PC-9 (cell line): ENCODE data around the gene EIF3B. TPM values are rescaled to one million over a fixed set of nuclear protein-coding genes. Genes with fewer than 3 reads are reported as not detected.

Source experiments
- BruUV-seq: library from RNA; stranded (reverse); fragments of 400-500 nt; replicated peaks from 2 replicates; lab custom pipeline; 2021; lab: Mats Ljungman, UMichigan
- CTCF ChIA-PET: fragments of 300-600 bp; sonication (Branson Sonifier 250); formaldehyde crosslinking; loops from one replicate; lab custom pipeline; 2022; ENCODE audit warnings: antibody characterized with exemption; lab: Charles Lee
- POLR2A ChIA-PET: fragments of 300-600 bp; sonication (Branson Sonifier 250); formaldehyde crosslinking; loops from one replicate; lab custom pipeline; 2022; ENCODE audit warnings: antibody characterized with exemption; ENCODE audit not compliant: unreplicated experiment; lab: Charles Lee
- DNase-seq, 2 experiments: peaks; one replicate each; pipeline versions ENCODE4 v3.0.0 to v3.0.0-alpha.2; 2015 to 2022; ENCODE audit warnings: mixed read lengths in 1 of 2
- H2AFZ ChIP-seq: fragments of 200-600 bp; sonication (generic); 2 replicates; pipeline ENCODE4 v1.8.1; 2017; ENCODE audit warnings: antibody characterized with exemption
- H3F3A ChIP-seq: fragments of 200-600 bp; sonication (generic); 2 replicates; pipeline ENCODE4 v1.8.1; 2017; ENCODE audit warnings: antibody characterized with exemption, mild to moderate bottlenecking, low read depth; ENCODE audit not compliant: insufficient read depth
- H3K27ac ChIP-seq: fragments of 200-600 bp; sonication (generic); 2 replicates; pipeline ENCODE4 v1.6.1; 2016; ENCODE audit warnings: mixed run types
- H3K27me3 ChIP-seq: fragments of 200-600 bp; sonication (generic); 2 replicates; pipeline ENCODE4 v1.6.1; 2016; ENCODE audit warnings: low read depth, mixed run types; ENCODE audit not compliant: insufficient read depth
- H3K36me3 ChIP-seq: fragments of 200-600 bp; sonication (generic); 2 replicates; pipeline ENCODE4 v1.6.1; 2016; ENCODE audit warnings: low read depth, mixed run types
- H3K4me1 ChIP-seq: fragments of 200-600 bp; sonication (generic); replicated peaks from 2 replicates; pipeline ENCODE4 v1.6.1; 2016; ENCODE audit warnings: mixed run types; ENCODE audit not compliant: insufficient read depth
- H3K4me2 ChIP-seq: fragments of 200-600 bp; sonication (generic); 2 replicates; pipeline ENCODE4 v1.6.1; 2017; ENCODE audit warnings: mixed run types
- H3K4me3 ChIP-seq: fragments of 200-600 bp; sonication (generic); 2 replicates; pipeline ENCODE4 v1.6.1; 2016; ENCODE audit warnings: mixed run types
- H3K79me2 ChIP-seq: fragments of 200-600 bp; sonication (generic); 2 replicates; pipeline ENCODE4 v1.6.1; 2017; ENCODE audit warnings: low read depth, mixed run types
- H3K9me2 ChIP-seq: fragments of 200-600 bp; sonication (generic); 2 replicates; pipeline ENCODE4 v1.8.1; 2017; ENCODE audit warnings: mild to moderate bottlenecking; ENCODE audit not compliant: insufficient read depth
- H3K9me3 ChIP-seq: fragments of 200-600 bp; sonication (generic); 2 replicates; pipeline ENCODE4 v1.8.1; 2016; ENCODE audit warnings: low read depth; ENCODE audit not compliant: insufficient read depth
- H4K20me1 ChIP-seq: fragments of 200-600 bp; sonication (generic); 2 replicates; pipeline ENCODE4 v1.8.1; 2017; ENCODE audit not compliant: insufficient read depth
- CTCF ChIP-seq: fragments of 200-600 bp; sonication (generic); conservative IDR thresholded peaks from 2 replicates; pipeline ENCODE4 v1.6.1; 2017; ENCODE audit warnings: mixed run types, antibody characterized with exemption, mild to moderate bottlenecking, moderate library complexity
- EZH2 ChIP-seq: fragments of 200-600 bp; sonication (generic); IDR thresholded peaks from 2 replicates; pipeline ENCODE4 v1.8.0; 2017; ENCODE audit warnings: antibody characterized with exemption, low read depth
- intact Hi-C: fragments of 100-400 bp; cut with micrococcal nuclease; formaldehyde crosslinking; loops from one replicate; pipeline ENCODE4 v1.10.0; 2022; ENCODE audit not compliant: unreplicated experiment
- total RNA-seq: library from RNA; stranded (reverse); gene quantifications from 2 replicates; pipeline ENCODE4 v1.2.3, GENCODE V29; 2021

The EIF3B gene
- total RNA-seq, 1 experiment from 2014 or later: 299 TPM

DNA sequence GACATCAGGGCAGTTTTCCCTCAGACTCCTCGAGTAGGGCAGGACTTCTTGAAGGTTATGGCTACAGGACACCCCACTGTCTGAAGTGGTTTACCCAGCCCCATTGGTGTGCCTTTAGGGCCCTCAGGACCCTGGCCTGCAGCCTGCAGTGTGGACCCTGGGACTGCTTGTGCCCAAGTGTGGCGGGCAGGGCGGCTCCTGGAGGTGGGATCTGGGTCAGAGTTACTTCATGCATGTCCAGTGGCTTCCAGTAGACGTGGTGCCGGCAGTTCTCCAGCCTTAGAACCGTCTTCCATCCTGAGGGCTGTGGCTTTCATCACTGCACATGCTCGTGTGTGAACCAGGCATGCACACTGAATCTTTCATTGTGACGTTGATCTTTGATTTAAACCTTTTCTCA lies 16.7 kb downstream of the EIF3B start:
- peaks cover 38% of the 10 kb centered on the region for H3K79me2 ChIP-seq
- POLR2A ChIA-PET: no interaction called here
- H3K4me1 ChIP-seq: no peaks in the 10 kb centered on the region
- H3K9me3 ChIP-seq: no peaks in the 10 kb centered on the region
- intact Hi-C loops: no loop called here
- no peak overlapping the region for H3K4me2 ChIP-seq
- H3F3A ChIP-seq: peaks cover 53% of the 10 kb centered on the region
- H3K9me2 ChIP-seq: no peaks in the 10 kb centered on the region
- no peak overlapping the region for H3K27ac ChIP-seq
- no peak for DNase-seq
- no peak overlapping the region for H3K4me3 ChIP-seq
- peaks cover 81% of the 10 kb centered on the region for H4K20me1 ChIP-seq
- no TSS peak for BruUV-seq
- no peaks in the 10 kb centered on the region for H3K27me3 ChIP-seq
- no peak overlapping the region for H2AFZ ChIP-seq
- peaks cover 84% of the 10 kb centered on the region for H3K36me3 ChIP-seq
- TF ChIP-seq EZH2 (no peak), CTCF (no peak)
- CTCF ChIA-PET: no interaction called here

DNA sequence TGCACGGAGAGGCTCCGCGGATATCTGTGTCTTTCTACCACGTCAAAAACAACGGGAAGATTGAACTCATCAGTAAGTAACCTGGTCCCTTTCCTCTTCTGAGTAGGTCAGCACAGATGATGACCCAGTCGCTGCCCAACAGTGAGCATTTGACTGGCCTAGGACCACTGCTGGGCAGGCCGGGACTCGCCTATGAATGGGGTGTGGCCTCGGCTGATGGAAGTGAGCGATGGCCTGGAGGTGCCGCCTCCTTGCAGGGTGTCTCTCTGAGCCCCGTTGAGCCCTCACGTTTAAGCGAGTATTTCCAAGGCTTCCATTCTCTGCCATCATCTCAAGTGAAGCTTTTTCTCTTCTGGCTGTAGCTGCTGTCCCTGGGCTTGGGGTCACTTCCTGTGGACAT lies 18.1 kb downstream of the EIF3B start:
- no peak overlapping the region for H2AFZ ChIP-seq
- H3K27ac ChIP-seq: no peak overlapping the region
- H3K4me1 ChIP-seq: no peaks in the 10 kb centered on the region
- H3K4me2 ChIP-seq: no peak overlapping the region
- no peaks in the 10 kb centered on the region for H3K27me3 ChIP-seq
- intact Hi-C loops: no loop called here
- peaks cover 79% of the 10 kb centered on the region for H4K20me1 ChIP-seq
- CTCF ChIA-PET: no interaction called here
- DNase-seq: no peak
- peaks cover 50% of the 10 kb centered on the region for H3F3A ChIP-seq
- H3K4me3 ChIP-seq: no peak overlapping the region
- peaks cover 78% of the 10 kb centered on the region for H3K36me3 ChIP-seq
- no peaks in the 10 kb centered on the region for H3K9me3 ChIP-seq
- peaks cover 42% of the 10 kb centered on the region for H3K79me2 ChIP-seq
- POLR2A ChIA-PET: interaction anchor here (0.6 to 0.7 kb wide), 2 partner anchors 71 to 96 kb away, joined by 10 to 11 read pairs; no protein-coding TSS in a partner anchor
- BruUV-seq: no TSS peak
- no peaks in the 10 kb centered on the region for H3K9me2 ChIP-seq
- TF ChIP-seq EZH2: no peak
- TF ChIP-seq CTCF: no peak

DNA sequence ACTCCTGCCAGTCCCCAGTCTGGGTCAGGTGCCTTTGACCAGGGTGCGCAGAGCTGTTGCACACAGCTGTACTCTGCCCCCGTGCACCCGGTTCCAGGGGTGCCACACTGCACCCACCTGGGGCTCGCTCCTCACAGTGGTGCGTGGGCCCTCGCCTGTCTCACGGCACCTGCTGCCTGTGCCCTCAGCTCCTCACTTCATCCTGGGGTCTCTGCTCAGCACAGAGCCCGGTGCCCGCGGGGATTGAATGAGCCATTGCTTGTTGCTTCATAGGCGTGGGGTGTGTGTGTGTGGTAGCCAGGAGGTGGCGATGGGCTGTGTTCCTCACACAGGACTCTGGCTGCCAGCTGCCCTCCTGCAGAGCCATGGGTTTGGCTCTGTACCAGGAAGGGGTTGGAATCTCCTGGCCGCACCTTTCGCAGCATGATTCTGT lies 18.5 kb downstream of the EIF3B start:
- Histone ChIP-seq H3K27ac (no peak overlapping the region), H3K4me2 (no peak overlapping the region), H3K4me1 (no peaks in the 10 kb centered on the region), H3K27me3 (no peaks in the 10 kb centered on the region), H3K36me3 (peaks cover 75% of the 10 kb centered on the region), H4K20me1 (peaks cover 79% of the 10 kb centered on the region), H3K4me3 (no peak overlapping the region), H3K9me2 (no peaks in the 10 kb centered on the region), H2AFZ (no peak overlapping the region), H3K9me3 (no peaks in the 10 kb centered on the region), H3F3A (peaks cover 47% of the 10 kb centered on the region), H3K79me2 (peaks cover 42% of the 10 kb centered on the region)
- CTCF ChIA-PET: no interaction called here
- no TSS peak for BruUV-seq
- POLR2A ChIA-PET: interaction anchor here (0.6 to 0.7 kb wide), 2 partner anchors 70 to 95 kb away, joined by 10 to 11 read pairs; no protein-coding TSS in a partner anchor
- intact Hi-C loops: no loop called here
- DNase-seq: no peak
- TF ChIP-seq CTCF (no peak), EZH2 (no peak)
